HT1080 (cell line): ENCODE measurements around the gene WFIKKN1. TPM values are rescaled to one million over a fixed set of nuclear protein-coding genes. Genes with fewer than 3 reads are reported as not detected.

Experiments used
- DNase-seq: peaks from one replicate; pipeline ENCODE4 v3.0.0-alpha.2; 2015; ENCODE audit warnings: low read depth
- total RNA-seq: library from RNA; depleted of rRNA; stranded (reverse); fragments of >200 nt; shearing (Covaris generic); gene quantifications from 2 replicates; pipeline ENCODE4 v1.2.3, GENCODE V29; 2014

The WFIKKN1 gene
- total RNA-seq, 1 experiment from 2014 or later, result 0.14 TPM

DNA sequence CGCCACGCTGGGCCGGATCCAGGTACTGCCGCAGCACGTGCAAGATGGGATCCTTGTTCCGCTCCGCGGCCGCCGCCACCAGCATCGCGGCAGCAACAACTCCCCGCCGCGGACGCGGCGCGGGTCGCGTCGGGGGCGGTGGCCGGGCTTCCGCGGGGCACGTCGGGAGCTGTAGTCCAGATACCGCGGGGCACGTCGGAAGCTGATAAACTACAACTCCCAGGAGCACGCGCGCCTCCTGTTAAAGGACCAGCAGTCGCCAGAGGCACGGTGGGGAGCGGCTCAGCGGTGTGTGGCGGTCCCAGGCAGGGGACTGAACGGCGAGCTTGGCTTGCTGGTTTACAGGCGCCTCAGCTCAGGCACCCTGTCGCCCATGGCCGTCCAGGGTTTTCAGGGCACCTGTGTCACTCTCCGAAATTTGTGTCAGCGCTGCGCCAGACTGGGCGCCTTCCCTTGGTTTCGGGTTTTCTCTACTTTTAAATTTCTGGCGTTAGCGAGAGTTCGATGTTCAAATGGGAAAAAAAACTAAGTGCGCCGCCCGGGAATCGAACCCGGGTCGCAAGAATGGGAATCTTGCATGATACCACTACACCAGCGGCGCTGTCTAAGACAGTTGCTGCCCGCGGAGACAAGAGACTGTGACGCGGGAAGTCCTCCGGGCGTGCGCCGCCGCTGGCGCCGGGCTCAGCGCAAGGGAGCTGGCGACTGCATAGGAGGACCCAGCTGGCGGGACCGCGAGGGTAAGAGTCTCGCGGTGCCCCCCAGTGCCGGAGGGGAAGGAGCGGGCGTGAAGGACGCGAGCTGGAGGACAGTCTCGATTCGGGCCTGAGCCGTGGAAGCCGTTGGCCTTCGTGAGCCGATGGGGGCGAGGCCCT, 5.7 kb downstream of the WFIKKN1 start, which contains the start of gene METTL26:
TSS of gene METTL26 (minus strand) at position 100 of the 875 bp plus-strand sequence. CDS start at position 85, 15 bp downstream.
- peak; percentile 94 for DNase-seq

DNA sequence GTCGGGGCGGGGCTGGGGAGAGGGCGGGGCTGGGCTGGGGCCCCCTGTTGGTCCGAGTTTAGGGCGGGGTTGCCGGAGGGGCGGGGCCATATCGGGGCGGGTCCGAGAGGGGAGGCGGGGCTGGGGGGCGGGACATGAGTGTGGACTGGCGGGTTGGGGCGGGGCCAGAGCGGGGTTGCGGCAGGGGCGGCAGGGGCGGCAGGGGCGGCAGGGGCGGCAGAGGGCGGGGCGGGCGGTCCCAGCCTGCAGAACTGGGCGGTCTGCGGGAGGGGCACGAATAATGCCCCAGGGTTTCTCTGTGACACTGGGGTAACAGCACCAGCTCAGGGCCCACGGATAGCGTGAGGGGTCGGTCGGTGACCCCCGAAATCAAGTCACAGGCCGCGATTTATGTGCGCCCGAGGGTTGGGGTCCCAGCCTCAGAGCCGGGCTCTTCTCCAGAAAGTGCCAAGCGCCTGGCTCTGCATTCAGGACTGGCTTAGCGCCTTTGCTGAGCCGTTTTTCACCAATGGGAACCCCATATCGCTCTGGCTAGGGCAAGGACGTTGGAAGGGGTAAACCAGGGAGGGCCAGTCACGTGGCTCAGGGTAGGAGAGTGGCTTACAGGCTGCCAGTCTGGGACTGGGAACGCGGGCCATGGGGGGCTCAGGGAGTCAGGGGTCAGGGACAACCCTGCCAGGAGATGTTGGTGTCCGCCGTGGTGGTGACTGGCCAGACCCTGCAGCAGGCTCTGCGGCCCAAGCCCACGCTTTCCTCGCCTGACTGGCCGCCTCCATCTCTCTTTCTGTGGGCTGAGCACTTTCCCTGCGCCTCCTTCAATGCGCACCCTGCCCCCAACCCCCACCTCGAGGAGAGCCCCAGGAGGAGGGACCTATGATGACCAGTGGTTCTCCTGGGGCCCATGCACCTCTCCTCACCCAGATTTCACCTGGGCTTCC, 6.6 kb downstream of the WFIKKN1 start:
- DNase-seq, result no peak

DNA sequence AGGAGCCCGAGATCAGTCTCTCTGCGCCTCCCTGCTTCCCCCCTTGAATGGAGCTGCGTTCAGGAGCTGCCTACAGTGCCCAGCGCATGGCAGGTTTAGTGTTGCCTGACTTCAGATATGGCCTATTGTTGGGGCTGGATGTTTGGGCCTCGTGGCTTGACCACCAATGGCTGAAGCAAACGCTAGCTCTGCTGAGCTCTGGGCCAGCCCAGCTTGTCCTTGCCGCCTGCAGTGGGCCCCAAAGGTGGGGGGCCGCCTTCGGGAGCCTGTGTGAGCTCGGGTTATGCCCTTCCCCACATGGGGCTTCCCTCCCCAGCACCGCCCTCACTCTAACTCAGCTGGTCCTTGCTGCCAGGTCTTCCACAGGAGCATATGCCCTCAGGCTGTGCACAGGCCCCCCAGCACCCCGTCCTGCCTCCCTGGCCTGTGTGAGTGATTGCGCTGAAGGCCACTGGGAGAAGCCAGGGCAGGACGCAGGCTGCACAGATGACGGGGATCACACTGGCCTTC, 7.3 kb downstream of the WFIKKN1 start:
- no peak for DNase-seq

DNA sequence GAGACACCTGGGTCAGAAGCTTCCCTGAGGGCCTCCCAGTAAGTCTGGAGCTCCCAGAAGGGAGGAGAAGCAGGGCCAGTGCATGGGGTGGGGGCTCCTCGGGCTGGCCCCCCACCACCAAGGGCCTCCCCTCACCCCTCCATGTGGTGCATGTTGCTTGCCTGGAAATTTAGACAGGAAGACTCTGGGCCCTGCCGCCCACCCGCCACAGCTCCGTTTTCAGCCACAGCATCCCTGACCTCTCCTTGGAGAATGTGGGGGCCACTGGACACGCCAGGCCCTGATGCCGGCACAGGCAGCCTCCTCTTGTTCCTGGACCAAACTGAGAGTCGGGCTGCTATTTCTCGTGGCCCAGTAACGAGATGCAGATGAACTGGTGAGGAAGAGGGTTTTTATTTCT, 8.1 kb downstream of the WFIKKN1 start:
- DNase-seq, result no peak

DNA sequence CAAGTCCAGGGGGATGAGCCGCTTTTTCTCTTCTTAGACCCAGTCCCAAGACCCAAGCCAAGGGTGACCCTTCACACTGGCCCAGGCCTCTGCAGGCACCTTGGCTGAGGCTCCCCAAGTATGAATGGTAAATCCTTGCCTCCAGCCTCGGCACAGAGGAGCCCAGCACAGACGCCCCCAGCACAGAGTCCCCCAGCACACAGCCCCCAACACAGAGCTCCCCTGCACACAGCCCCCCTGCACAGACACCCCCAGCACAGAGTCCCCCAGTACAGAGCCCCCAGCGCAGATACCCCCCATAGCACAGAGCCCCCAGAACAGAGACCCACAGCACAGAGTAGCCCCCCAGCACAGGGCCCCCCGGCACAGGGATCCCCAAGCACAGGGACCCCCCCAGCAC, 9.8 kb downstream of the WFIKKN1 start:
- DNase-seq, result no peak

DNA sequence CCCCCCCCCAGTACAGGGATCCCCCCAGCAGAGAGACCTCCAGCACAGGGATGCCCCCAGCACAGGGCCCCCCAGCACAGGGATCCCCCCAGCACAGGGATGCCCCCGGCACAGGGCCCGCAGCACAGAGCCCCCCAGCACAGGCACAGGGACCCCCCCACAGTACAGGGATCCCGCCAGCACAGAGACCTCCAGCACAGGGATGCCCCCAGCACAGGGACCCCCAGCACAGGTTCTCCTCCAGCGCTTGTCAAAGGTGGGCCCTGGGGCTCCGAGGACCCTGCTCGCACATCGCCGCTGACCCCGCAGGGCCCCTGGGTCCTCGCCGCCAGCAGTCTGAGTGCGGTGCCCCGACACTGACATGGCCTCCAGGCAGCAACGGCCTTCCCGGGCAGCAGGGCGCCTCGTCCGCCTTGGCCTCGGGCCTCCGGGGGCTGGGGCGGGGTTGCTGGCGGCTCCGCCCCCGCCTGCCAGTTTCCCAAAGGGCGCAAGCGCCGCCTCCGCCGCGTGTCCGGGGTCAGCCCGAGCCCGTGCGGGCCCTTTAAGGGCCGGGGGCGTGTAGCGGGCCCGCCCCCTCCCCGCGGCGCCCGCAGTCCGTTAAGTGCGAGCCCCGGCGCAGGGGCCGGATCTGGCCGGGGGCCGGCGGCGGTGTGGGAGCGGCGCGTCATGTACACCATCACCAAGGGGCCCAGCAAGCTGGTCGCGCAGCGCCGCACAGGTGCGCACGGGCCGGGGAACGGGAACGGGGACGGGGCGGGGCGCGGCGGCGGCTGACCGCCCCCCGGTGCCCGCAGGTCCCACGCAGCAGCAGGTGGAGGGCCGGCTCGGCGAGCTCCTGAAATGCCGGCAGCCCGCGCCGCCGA, 10.8 kb downstream of the WFIKKN1 start, which contains the start of gene MCRIP2:
TSS of gene MCRIP2 (plus strand) at position 503 of the 863 bp plus-strand sequence. CDS start at position 667, 164 bp downstream.
- peak; percentile 81 for DNase-seq

DNA sequence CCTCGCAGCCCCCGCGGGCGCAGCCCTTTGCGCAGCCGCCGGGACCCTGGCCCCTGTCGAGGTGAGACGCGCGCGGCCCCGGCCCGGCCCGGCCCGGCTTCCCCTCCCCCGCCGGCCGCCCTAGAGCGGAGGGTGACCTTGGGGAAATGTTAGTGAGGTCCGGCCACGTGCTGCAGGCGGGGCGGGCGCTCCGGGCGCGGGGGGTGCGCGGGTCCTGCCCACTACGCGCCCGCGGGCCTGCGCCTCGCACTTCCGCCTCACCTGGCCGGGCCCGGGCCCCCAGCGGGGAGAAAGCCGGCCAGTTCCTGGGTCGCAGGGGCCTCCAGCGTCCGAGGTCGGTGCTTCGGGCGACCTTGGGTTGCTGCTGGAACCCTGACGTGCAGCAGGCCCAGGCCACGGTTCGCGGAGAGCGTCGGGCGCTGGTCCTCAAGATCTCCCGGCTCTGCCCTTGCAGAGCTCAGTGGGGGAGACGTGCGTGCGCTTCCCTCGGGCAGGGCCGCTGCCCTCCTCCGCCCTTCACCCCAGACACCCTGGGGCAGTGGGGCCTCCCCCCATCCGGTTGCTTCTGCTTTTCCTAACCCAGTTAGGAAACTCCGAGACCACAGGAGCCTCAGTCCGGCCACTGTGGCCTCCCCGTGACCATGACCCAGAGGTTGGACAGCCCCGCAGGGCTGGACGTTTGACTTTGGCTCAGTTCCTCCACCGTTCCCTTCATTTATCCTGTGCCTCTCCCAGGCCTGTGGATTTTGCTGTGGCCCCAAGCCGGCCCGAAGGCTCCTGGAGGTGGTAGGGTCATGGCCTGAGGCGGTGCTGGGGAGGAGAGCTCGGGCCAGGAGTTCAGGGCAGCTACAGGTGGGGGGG, 11.6 kb downstream of the WFIKKN1 start:
- DNase-seq, result no peak

DNA sequence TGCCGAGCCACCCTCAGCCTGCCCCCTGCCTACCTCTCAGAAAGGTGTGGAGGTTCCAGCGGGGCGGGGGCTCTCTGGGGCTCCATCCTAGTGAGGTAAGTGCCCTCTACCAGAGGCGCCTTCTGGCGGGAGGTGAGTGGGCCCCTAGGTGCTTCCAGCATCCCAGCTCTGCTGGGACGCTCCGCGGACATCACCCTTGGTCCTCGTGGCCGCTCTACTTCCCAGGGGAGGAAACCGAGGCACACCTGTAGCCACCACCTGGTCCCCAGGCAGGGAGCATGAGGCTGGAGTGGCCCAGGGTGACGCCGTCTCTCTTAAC, 12.2 kb downstream of the WFIKKN1 start:
- no peak for DNase-seq

DNA sequence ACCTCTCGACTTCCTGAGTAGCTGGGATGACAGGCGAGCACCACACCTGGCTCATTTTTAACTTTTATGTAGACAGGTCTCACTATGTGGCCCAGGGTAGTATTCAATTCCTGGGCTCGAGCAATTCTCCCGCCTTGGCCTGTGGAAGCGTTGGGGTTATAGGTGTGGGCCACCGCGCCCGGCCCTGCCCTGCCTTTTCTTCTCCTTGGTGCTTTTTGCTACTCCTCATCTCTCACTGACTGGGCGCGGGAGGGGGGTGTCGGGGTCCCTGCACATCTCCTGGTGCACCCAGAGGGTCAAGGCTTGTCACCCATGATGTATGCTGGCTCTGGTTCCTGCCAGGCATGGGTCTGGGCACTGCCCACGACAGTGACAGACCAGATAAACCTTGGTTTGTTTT, 13.8 kb downstream of the WFIKKN1 start:
- no peak for DNase-seq

DNA sequence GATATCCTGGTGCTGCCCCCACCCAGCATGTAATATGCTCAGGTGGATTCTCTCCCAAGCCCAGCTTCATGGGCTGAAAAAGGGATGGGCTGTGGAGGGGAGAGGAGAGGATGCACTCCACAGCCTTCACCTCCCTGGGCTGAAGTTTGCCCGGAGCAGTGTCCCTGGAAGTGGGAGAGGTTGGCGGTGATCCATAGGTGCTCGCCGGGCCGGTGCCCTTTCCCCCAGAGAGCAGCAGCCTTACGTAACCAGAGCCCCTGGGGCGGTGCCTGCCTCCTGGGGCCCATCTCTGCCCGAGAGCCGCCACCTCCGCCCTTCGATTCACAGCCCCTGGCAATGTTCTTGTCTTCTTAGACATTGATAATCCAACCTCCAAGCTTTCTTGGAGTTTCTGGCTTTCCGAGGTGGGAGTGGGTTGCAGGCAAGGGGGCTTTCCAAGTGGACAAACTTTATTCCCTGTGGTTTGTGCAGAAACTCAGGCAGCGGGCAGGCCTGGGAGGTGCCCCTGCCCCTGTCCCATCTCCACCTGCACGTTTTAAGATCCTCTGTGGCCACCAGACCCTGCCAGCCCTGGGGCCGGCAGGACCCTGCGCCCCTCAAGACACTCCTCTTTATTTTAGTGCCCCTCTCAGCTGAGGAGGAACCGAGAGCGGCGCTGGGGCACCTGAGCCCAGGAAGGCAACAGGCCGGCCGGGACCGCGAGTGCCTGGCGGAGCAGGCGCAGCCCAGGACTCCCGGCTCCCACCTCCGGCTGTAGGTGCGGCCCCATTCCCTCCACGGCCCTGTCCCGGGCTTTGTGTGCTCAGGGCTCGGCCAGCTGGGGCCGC, 15.3 kb downstream of the WFIKKN1 start:
- DNase-seq, result no peak

DNA sequence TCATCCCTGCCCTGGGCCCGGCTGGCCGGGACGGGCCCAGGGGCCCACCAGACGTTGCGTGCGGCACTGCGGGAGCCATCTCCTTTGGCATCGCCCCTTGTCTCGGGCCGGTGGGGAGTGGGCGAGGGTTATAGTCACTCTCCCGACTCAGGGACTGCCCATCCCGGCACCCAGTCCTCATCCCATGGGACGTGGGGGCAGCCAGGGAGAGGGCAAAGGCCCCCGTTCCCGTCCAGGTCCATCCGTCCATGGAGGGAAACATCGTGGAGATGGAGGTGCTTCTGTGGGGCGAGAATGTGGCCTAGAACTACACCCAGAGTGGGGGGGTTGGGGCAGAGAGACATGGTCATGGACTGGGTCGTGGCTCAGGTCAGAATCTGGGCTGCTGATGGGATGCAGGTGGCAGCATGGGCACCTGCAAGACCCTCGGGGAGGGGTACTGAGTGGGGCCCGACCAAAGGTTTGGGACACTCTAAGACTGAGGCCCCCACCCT, 15.9 kb downstream of the WFIKKN1 start:
- DNase-seq, result no peak

DNA sequence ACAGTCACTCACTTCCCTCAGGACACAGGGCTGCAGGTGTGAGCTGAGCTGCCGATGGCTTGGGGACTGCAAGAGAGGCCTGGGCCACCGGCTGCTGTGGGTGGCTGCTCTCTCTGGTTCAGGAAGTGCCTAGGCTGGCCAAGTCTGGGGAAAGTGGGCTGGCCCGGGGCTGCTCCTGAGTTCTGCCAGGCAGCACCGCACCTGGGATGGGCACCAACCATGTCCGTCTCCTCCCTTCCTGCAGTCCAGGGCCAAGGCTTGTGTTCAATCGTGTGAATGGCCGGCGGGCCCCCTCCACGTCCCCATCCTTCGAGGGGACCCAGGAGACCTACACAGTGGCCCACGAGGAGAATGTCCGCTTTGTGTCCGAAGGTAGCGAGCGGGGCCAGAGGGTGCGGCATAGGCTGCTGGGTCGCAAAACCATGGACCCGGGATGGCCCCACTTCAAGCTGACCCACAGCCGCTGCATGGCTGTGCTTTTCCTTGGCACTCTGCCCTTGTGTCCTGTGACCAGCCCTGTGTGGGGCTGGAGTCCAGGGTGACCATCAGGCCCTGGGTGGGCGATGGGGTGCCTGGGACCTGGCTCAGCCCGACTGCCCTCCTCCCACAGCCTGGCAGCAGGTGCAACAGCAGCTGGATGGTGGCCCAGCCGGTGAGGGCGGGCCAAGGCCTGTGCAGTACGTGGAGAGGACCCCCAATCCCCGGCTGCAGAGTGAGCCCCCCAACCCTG, 16.6 kb downstream of the WFIKKN1 start:
- no peak for DNase-seq

DNA sequence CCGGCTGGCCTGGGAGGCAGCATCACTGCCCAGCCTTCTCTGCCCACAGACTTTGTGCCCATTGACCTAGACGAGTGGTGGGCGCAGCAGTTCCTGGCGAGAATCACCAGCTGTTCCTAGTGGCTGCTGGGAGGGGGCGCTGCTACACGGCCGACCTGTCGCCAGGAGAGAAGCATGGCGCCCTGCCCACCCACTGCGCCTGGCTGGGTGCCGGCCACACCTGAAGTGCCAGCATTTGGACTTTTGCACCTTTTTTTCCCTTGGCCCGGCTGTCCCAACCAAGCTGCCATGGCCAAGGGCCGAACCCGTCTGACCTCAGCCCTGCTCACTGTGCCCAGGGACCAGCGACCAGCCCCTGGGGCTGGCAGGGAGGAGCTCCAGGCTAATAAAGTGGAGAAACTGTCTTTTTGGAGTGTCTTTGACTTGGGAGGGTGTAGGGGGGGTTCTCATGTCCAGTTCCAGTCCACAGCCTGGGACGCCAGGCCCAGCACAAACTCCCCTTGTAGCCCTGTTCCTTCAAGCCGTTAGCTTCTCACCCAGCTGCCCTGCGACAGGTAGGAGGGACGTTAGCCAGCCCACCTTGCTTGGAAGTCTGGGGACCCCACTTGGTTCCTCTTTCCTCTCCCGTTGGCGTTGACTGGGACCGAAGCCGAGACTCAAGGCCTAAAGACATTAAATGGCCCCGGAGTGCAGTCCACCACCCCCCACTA, 17.4 kb downstream of the WFIKKN1 start:
- peak; percentile 54 for DNase-seq

DNA sequence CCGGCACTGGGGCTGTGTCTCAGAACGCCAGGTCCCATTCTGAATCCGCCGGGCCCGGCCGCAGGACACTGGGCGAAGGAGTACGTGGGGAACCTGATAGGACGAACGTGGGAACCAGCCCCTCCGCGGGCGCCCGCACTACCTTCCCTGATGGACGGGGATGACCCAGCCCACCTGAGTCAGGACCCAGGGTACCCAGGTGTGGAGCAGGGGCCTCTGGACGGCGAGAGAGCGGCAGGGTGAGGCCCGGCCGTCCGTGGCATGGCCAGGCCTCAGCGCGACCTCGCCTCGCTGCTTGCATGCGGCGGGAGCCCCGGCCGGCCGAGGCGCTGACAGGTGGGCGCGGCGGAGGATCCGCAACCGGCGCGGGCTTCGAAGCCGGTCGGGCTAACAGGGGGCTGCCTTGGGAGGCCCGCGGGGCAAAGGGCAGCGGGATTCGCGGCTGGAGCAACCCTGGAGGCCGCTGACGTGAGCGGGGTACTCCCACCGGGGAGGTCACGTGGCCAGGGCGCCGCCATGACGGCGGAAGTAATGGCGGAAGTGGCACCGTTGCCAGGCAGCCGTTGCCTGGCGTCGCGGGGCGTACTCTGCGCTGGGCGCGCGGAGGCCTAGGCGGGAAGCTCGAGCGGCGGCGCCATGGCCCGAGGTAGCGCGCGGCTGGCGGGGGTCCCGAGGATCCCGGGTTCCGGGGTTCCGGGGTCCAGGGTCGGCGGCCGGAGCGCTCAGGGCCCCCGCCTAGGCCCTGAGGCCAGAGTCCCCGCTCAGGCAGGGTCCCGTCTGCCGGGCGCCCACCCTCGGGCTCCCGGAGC, 18.2 kb downstream of the WFIKKN1 start, which contains the start of gene WDR90:
TSS of gene WDR90 (plus strand) at position 585 of the 809 bp plus-strand sequence. CDS start at position 637, 52 bp downstream.
- DNase-seq, result peak; percentile 88

DNA sequence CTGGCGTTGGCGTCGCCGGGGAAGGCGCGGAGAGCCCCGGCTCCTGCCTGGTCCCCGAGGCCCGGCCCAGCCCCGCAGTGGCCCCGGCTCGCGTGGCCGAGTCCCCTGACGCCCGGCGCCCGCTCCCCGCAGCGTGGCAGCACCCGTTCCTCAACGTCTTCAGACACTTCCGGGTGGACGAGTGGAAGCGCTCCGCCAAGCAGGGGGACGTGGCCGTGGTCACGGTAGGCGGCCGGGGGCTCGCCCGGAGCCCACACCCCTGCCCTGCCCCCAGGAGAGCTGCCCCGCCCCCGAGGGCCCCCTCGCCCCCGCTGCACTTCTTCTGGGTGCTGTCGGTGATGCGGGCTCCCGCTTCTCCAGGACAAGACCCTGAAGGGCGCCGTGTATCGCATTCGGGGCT, 18.8 kb downstream of the WFIKKN1 start:
- DNase-seq, result no peak

DNA sequence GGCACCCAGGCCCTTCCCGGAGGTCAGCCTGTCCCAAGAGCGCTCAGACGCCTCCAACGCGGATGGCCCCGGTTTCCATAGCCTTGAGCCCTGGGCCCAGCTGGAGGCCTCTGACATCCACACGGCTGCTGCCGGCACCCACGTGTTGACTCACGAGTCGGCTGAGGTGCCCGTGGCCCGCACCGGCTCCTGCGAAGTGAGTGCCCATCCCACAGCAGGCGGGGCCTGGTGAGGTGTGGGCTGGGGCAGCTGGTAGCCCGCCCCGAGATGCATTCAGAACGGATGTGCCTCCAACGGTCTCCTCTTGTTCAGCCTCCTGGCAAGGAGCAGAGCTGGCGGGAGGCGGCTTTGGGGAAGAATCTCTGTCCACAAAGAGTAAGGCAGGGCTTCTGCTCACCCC, 21.1 kb downstream of the WFIKKN1 start:
- no peak for DNase-seq
